ENCODE measurements around the gene PITPNM3. TPM values are rescaled to one million over a fixed set of nuclear protein-coding genes. Genes with fewer than 3 reads are reported as not detected.
A peak's percentile ranks its signal among the peaks of the same experiment; 100 is the strongest.

The PITPNM3 gene
- total and polyA plus RNA-seq, 2 of the 13 experiments (the other 11 are each of a cell fraction or from before 2014, with no cell fraction given) = 0.13 to 0.29 TPM

- no peak for TF ChIP-seq ZNF430 (CRISPR knock-in tag; IDR thresholded peaks at IDR 0.05)
- no peak for TF ChIP-seq KAT7 (CRISPR knock-in tag; IDR thresholded peaks at IDR 0.05; ENCODE audit: borderline replicate concordance)
- no peak for TF ChIP-seq ZNF678 (CRISPR knock-in tag; IDR thresholded peaks at IDR 0.05)
- no peak for TF ChIP-seq SMARCE1 (IDR thresholded peaks at IDR 0.05; ENCODE audit: borderline replicate concordance)
- no peak for TF ChIP-seq PRPF4 (IDR thresholded peaks at IDR 0.05; ENCODE audit: low read depth, low read length, poor library complexity, severe bottlenecking)
- TF ChIP-seq ZFX (CRISPR knock-in tag; IDR thresholded peaks at IDR 0.05; ENCODE audit: low read depth) = no peak
- no peak for TF ChIP-seq ASH2L (IDR thresholded peaks at IDR 0.05; ENCODE audit: insufficient read length, low read depth, low read length)
- TF ChIP-seq KLF12 (CRISPR knock-in tag; IDR thresholded peaks at IDR 0.05; ENCODE audit: borderline replicate concordance) = no peak
- no peak for TF ChIP-seq ZNF562 (CRISPR knock-in tag; IDR thresholded peaks at IDR 0.05; ENCODE audit: borderline replicate concordance)
- peak; percentile 92 for TF ChIP-seq RAD21 (CRISPR knock-in tag; IDR thresholded peaks at IDR 0.05)
- no peak for TF ChIP-seq NFE2L2 (IDR thresholded peaks at IDR 0.05; ENCODE audit: low read length)
- no peak for TF ChIP-seq ZNF841 (CRISPR knock-in tag; IDR thresholded peaks at IDR 0.05; ENCODE audit: borderline replicate concordance)
- TF ChIP-seq HCFC1 (IDR thresholded peaks at IDR 0.05; ENCODE audit: low read depth, low read length) = no peak
- TF ChIP-seq MED8 (CRISPR knock-in tag; IDR thresholded peaks at IDR 0.05; ENCODE audit: insufficient replicate concordance) = no peak
- TF ChIP-seq CTCF (CRISPR knock-in tag; IDR thresholded peaks at IDR 0.05) = peak; percentile 95
- TF ChIP-seq ZBTB2 (CRISPR knock-in tag; IDR thresholded peaks at IDR 0.05; ENCODE audit: low read depth) = no peak
- no peak for TF ChIP-seq TEAD2 (CRISPR knock-in tag; IDR thresholded peaks at IDR 0.05)
- no peak for TF ChIP-seq MTA1 (CRISPR knock-in tag; IDR thresholded peaks at IDR 0.05; ENCODE audit: borderline replicate concordance)
- TF ChIP-seq ZNF629 (CRISPR knock-in tag; conservative IDR thresholded peaks at IDR 0.05) = 0 out of 2 replicates have a peak, but pooled peaks have one; percentile 26
- no peak for TF ChIP-seq TIGD3 (CRISPR knock-in tag; IDR thresholded peaks at IDR 0.05; ENCODE audit: borderline replicate concordance)
- peak; percentile 43; the same call in 1 of the 2 replicates for TF ChIP-seq ZNF333 (CRISPR knock-in tag; IDR thresholded peaks at IDR 0.05; ENCODE audit: borderline replicate concordance)
- 0 out of 2 replicates have a peak, but pooled peaks have one; percentile 42 for TF ChIP-seq FOXC1 (CRISPR knock-in tag; IDR thresholded peaks at IDR 0.05; ENCODE audit: borderline replicate concordance)
Observed at GRCh38 chr17:6421700-6422604, 134.4 kb downstream of the PITPNM3 start (continued).

Data from HepG2 (cell line).